Measurements from ENCODE around the gene CAPN13.

Gene CAPN13

DNA sequence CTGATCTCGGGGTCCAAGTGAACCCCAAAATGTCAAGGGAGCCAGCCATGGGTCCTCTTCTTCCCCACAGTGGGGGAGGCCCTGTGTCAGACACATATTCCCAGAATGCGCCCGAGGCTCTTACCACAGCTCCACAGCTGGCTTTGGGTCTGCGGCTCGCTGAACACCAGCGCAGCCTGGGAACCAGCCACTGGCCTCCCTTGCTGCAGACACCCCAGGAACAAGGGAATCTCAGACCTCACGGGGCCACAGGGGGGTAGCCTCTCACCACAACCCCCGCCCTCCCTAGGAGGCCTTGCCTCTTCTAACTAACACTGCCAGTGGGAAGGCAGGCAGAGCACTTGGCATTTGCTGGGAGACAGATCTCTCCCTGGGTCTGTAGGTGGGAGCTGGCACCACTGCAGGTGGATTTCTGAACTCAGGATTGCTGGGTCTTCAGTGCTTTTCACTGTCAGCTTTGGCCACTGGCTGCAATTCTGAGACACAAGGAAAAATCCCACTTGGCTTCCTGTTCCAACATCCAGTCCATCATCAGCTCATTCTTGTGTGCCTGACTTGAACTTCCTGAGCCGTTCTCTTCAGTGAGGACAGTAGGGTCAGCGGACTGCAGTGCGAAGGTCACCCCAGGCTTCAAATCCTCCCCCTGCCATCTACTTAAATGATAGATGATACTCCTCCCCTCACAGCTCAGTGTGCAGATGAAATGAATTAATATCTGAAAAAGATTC lies 128.7 kb downstream of the CAPN13 start:
- no peak for DNase-seq

- DNase-seq, result no peak
Measured at GRCh38 chr2:30677861-30678385, 129.3 kb downstream of the CAPN13 start.

- DNase-seq, result no peak
Measured at GRCh38 chr2:30677231-30677630, 130.0 kb downstream of the CAPN13 start.

- DNase-seq, result no peak
Measured at GRCh38 chr2:30675758-30676157, 131.5 kb downstream of the CAPN13 start.

GRCh38 chr2:30673127-30673526 lies 134.1 kb downstream of the CAPN13 start:
- DNase-seq, result no peak
